CD14-positive monocyte (primary cell): ENCODE measurements around the gene SDC4. TPM values are rescaled to one million over a fixed set of nuclear protein-coding genes. Genes with fewer than 3 reads are reported as not detected.

Experiments
- DNase-seq, 3 donors: peaks; one replicate each; pipeline ENCODE4 v3.0.0-alpha.2; 2011 to 2022
- H2AFZ ChIP-seq: 2 replicates; pipeline ENCODE4 v1.6.0; 2012; ENCODE audit warnings: mild to moderate bottlenecking, low read depth, low read length, inconsistent platforms; ENCODE audit not compliant: insufficient read depth, poor library complexity, severe bottlenecking
- H3K27ac ChIP-seq, 2 donors: 1 replicate in 1 of 2; 2 replicates in 1 of 2; pipeline ENCODE4 v1.5.1; 2012 to 2013; ENCODE audit warnings: low read length in 2 of 2, control low read depth in 1 of 2, inconsistent platforms in 1 of 2, low read depth in 1 of 2, mild to moderate bottlenecking in 1 of 2
- H3K27me3 ChIP-seq, 2 donors: one replicate each; pipeline versions ENCODE4 v1.6.0 to v1.6.1; 2011 to 2013; ENCODE audit warnings: low read length in 2 of 2; ENCODE audit not compliant: control insufficient read depth in 2 of 2, insufficient read depth in 2 of 2
- H3K36me3 ChIP-seq, 2 donors: replicated peaks in 1 of 2; 1 replicate in 1 of 2; 2 replicates in 1 of 2; pipeline versions ENCODE4 v1.5.1 to v1.6.1; 2012 to 2013; ENCODE audit warnings: low read length in 2 of 2, control low read depth in 1 of 2, inconsistent platforms in 1 of 2, mild to moderate bottlenecking in 1 of 2; ENCODE audit not compliant: insufficient read depth in 2 of 2, control insufficient read depth in 1 of 2
- H3K4me1 ChIP-seq, 2 donors: 1 replicate in 1 of 2; 2 replicates in 1 of 2; pipeline versions ENCODE4 v1.5.1 to v1.6.1; 2012 to 2013; ENCODE audit warnings: low read length in 2 of 2, control low read depth in 1 of 2, inconsistent platforms in 1 of 2, mild to moderate bottlenecking in 1 of 2, moderate library complexity in 1 of 2; ENCODE audit not compliant: insufficient read depth in 2 of 2, control insufficient read depth in 1 of 2
- H3K4me2 ChIP-seq: replicated peaks from 2 replicates; pipeline ENCODE3; 2012; ENCODE audit warnings: low read length, moderate library complexity, mild to moderate bottlenecking; ENCODE audit not compliant: poor library complexity, severe bottlenecking; ENCODE audit errors: extremely low read depth
- H3K4me3 ChIP-seq, 3 experiments: fragments of 200-600 bp in 1 of 3; sonication (generic) in 1 of 3; replicated peaks in 1 of 3; 1 replicate in 2 of 3; 2 replicates in 1 of 3; pipeline ENCODE4 v1.5.1; 2011 to 2013; ENCODE audit warnings: low read length in 3 of 3, mild to moderate bottlenecking in 3 of 3, control low read depth in 2 of 3, low read depth in 2 of 3, inconsistent platforms in 1 of 3, moderate library complexity in 1 of 3
- H3K79me2 ChIP-seq: 2 replicates; pipeline ENCODE4 v1.6.0; 2012; ENCODE audit warnings: mild to moderate bottlenecking, control low read depth, inconsistent platforms, low read length, moderate library complexity; ENCODE audit not compliant: insufficient read depth
- H3K9ac ChIP-seq: 2 replicates; pipeline ENCODE4 v1.6.0; 2017; ENCODE audit warnings: low read length, mild to moderate bottlenecking; ENCODE audit not compliant: insufficient read depth, poor library complexity, severe bottlenecking
- H3K9me3 ChIP-seq, 2 donors: replicated peaks in 1 of 2; 1 replicate in 1 of 2; 2 replicates in 1 of 2; pipeline versions ENCODE4 v1.5.1 to v1.6.1; 2012 to 2013; ENCODE audit warnings: low read length in 2 of 2, control low read depth in 1 of 2; ENCODE audit not compliant: control insufficient read depth in 1 of 2, insufficient read depth in 1 of 2
- H4K20me1 ChIP-seq: 2 replicates; pipeline ENCODE4 v1.6.0; 2012; ENCODE audit warnings: mild to moderate bottlenecking, low read length, control low read depth, moderate library complexity; ENCODE audit not compliant: insufficient read depth
- H3K27ac Mint-ChIP-seq, 7 donors: one replicate each; pipeline ENCODE4 v1.8.0; 2020; ENCODE audit warnings: mild to moderate bottlenecking in 7 of 7, mixed read lengths in 7 of 7, moderate library complexity in 6 of 7, inconsistent platforms in 2 of 7
- H3K27me3 Mint-ChIP-seq, 3 donors: one replicate each; pipeline ENCODE4 v1.8.0; 2021 to 2022; ENCODE audit warnings: low read depth in 3 of 3, mild to moderate bottlenecking in 3 of 3, mixed read lengths in 3 of 3, moderate library complexity in 3 of 3, inconsistent platforms in 1 of 3
- H3K36me3 Mint-ChIP-seq, 2 donors: one replicate each; pipeline ENCODE4 v1.8.0; 2020; ENCODE audit warnings: mixed read lengths in 2 of 2, inconsistent platforms in 1 of 2, mild to moderate bottlenecking in 1 of 2
- H3K4me1 Mint-ChIP-seq: one replicate; pipeline ENCODE4 v1.8.0; 2020; ENCODE audit warnings: mild to moderate bottlenecking, mixed read lengths
- H3K4me3 Mint-ChIP-seq, 2 donors: one replicate each; pipeline ENCODE4 v1.8.0; 2020; ENCODE audit warnings: mild to moderate bottlenecking in 2 of 2, mixed read lengths in 2 of 2, moderate library complexity in 1 of 2
- H3K9me3 Mint-ChIP-seq, 7 donors: one replicate each; pipeline ENCODE4 v1.8.0; 2020 to 2022; ENCODE audit warnings: mixed read lengths in 7 of 7, mild to moderate bottlenecking in 6 of 7, moderate library complexity in 6 of 7, inconsistent platforms in 2 of 7
- CTCF ChIP-seq: fragments of 200-600 bp; IDR thresholded peaks from one replicate; pipeline ENCODE4 v1.8.0; 2022; ENCODE audit warnings: antibody characterized with exemption, mild to moderate bottlenecking
- WGBS: methylation state at CpG from one replicate; pipeline ENCODE4 v1.1.5; 2013; ENCODE audit warnings: missing lambda C conversion rate; ENCODE audit not compliant: insufficient coverage; 5-methylcytosine and 5-hydroxymethylcytosine counted together
- intact Hi-C, 2 donors: fragments of 100-400 bp; cut with micrococcal nuclease; formaldehyde crosslinking; loops; one replicate each; pipeline versions ENCODE4 v1.15.0 to v1.15.1; 2023
- polyA plus RNA-seq, 3 donors: library from polyadenylated mRNA; depleted of rRNA in 1 of 3; unstranded in 2 of 3; stranded (reverse) in 1 of 3; fragments of 300-500 nt in 2 of 3; fragments of >200 nt in 1 of 3; fragmentation: Illumina TruSeq in 2 of 3; gene quantifications; 1 replicate in 2 of 3; 2 replicates in 1 of 3; pipeline ENCODE4 v1.2.3, GENCODE V29; 2012 to 2021

SDC4 gene
- polyA plus RNA-seq, 3 donors, result 1.6 to 5.1 (median 1.9) TPM

DNA sequence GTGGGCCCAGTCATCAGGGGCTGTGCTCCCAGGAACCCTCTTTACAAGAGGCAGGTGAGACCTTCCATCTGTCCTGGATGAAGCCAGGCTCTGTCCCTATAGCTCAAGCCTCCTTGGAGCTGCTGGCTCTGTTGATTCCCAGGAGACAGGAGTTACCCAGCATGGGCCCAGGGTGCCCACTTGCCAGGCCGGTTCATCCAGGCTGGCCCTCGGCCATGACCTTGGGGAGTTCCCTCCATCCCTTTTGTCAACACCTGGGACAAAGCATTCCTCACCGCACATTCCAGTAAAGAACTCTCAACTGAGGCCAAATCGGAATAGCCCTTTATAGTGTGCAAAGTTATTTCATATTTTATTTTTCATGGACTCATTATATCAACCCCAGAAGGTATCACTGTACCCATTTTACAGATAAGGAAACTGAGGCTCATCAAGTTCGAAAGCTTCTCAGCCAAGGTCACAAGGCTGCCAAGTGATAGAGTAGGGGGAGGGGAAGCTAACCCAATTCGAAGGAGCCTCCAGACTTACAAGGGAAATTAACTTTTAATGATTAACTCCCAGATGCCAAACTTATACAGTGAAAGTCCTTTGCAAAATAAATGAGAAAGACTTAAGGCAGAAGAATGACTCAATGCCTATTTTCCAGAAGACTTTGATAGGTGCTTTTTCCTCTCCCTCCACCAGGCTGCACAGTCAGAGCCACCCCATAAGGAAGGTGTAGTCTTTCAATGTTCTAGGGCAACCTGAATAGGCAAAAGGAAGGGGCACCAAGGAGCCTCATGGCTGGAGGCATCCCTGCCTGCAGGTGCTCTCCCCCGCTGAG, 18.5 kb downstream of the SDC4 start:
- intact Hi-C loops, result no loop called here
- H3K36me3 Mint-ChIP-seq, result peaks cover 9 to 33% of the 10 kb centered on the region in 2 donors
- TF ChIP-seq CTCF, result no peak
- no peak overlapping the region for H3K4me3 Mint-ChIP-seq
- H3K4me3 ChIP-seq, result no peak overlapping the region
- no peaks in the 10 kb centered on the region for H3K9me3 Mint-ChIP-seq
- H3K79me2 ChIP-seq, result no peaks in the 10 kb centered on the region
- H4K20me1 ChIP-seq, result no peaks in the 10 kb centered on the region
- H3K27me3 ChIP-seq, result no peaks in the 10 kb centered on the region
- no peak overlapping the region for H3K27ac Mint-ChIP-seq
- H3K4me2 ChIP-seq, result no peak overlapping the region
- H3K9me3 ChIP-seq, result no peaks in the 10 kb centered on the region
- H3K4me1 ChIP-seq, result no peaks in the 10 kb centered on the region
- peaks cover 0 to 29% of the 10 kb centered on the region in 2 donors for H3K36me3 ChIP-seq
- H3K27ac ChIP-seq, result no peak overlapping the region
- peaks cover 0 to 2% (median 0%) of the 10 kb centered on the region in 3 donors for H3K27me3 Mint-ChIP-seq
- WGBS, result 100% methylated on average over 3 of the region's 7 CpGs
- no peak overlapping the region for H2AFZ ChIP-seq
- no peak overlapping the region for H3K9ac ChIP-seq
- no peak for DNase-seq
- H3K4me1 Mint-ChIP-seq, result no peaks in the 10 kb centered on the region

DNA sequence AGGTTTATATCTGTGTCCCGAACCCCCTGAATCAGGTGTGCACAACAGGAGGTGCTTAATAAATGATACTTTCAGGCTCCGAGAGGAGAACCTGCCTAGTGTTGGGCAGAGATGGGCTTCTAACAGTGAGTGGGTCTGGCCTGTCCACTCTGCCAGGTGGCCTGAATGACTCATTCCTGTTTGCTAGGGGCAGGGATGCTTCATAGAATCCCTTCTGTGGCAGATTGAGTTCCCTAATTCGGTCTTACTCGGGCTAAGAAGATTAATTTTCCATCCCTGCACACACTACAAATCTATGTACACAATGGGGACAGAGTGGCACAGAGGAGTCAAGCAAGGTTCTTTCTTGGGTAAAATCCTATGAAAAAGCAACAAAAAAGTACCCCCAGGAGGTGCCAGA, 19.8 kb downstream of the SDC4 start:
- Histone ChIP-seq H3K9me3 (no peaks in the 10 kb centered on the region), H2AFZ (no peak overlapping the region), H3K4me3 (no peak overlapping the region), H3K4me1 (no peaks in the 10 kb centered on the region), H3K9ac (no peak overlapping the region), H3K27ac (no peak overlapping the region), H4K20me1 (no peaks in the 10 kb centered on the region), H3K4me2 (no peak overlapping the region), H3K79me2 (no peaks in the 10 kb centered on the region), H3K36me3 (peaks cover 0 to 29% of the 10 kb centered on the region in 2 donors), H3K27me3 (no peaks in the 10 kb centered on the region)
- H3K27ac Mint-ChIP-seq, result no peak overlapping the region
- TF ChIP-seq CTCF, result no peak
- H3K9me3 Mint-ChIP-seq, result peaks cover 0 to 1% (median 0%) of the 10 kb centered on the region in 7 donors
- no peak overlapping the region for H3K4me3 Mint-ChIP-seq
- WGBS, result 100% methylated on average over 2 of the region's 4 CpGs
- intact Hi-C loops, result no loop called here
- H3K27me3 Mint-ChIP-seq, result peaks cover 0 to 2% (median 0%) of the 10 kb centered on the region in 3 donors
- H3K36me3 Mint-ChIP-seq, result peaks cover 9 to 29% of the 10 kb centered on the region in 2 donors
- H3K4me1 Mint-ChIP-seq, result no peaks in the 10 kb centered on the region
- no peak for DNase-seq
